ENCODE results near the gene AGMAT. TPM values are rescaled to one million over a fixed set of nuclear protein-coding genes. Genes with fewer than 3 reads are reported as not detected.

The AGMAT gene
- total RNA-seq, 4 donors from 2014 or later: 0.85 to 2.6 (median 2.0) TPM

GRCh38 chr1:15543589-15544568 is 41.0 kb downstream of the AGMAT start:
- H3K36me3 ChIP-seq: peaks cover 4 to 78% of the 10 kb centered on the region in 2 donors
- H3K9me3 ChIP-seq: no peaks in the 10 kb centered on the region
- no peak for ATAC-seq
- no peak for DNase-seq
- intact Hi-C loops (cut with DNase I; ENCODE audit: low total_unique reads): no loop called here
- peaks cover 0 to 6% of the 10 kb centered on the region in 2 donors for H3K4me1 ChIP-seq
- in situ Hi-C loops (cut with MboI; ENCODE audit: low sequenced_read_pairs in 4 of 4): no loop called here
- no peaks in the 10 kb centered on the region for H3K27me3 ChIP-seq
- TF ChIP-seq CTCF (IDR thresholded peaks at IDR 0.05 in 4 of 5, conservative IDR thresholded peaks at IDR 0.05 in 1 of 5) (no peak), POLR2A (IDR thresholded peaks at IDR 0.05) (no peak)
- H3K4me3 ChIP-seq: no peak overlapping the region
- H3K27ac ChIP-seq: no peak overlapping the region

GRCh38 chr1:15543251-15543588 is 41.6 kb downstream of the AGMAT start:
- H3K9me3 ChIP-seq: no peaks in the 10 kb centered on the region
- no peak for TF ChIP-seq POLR2A (IDR thresholded peaks at IDR 0.05)
- no peak for TF ChIP-seq CTCF (IDR thresholded peaks at IDR 0.05 in 4 of 5, conservative IDR thresholded peaks at IDR 0.05 in 1 of 5)
- H3K4me3 ChIP-seq: no peak overlapping the region
- ATAC-seq (no peak), DNase-seq (no peak)
- in situ Hi-C loops (cut with MboI; ENCODE audit: low sequenced_read_pairs in 4 of 4) (no loop called here), intact Hi-C loops (cut with DNase I; ENCODE audit: low total_unique reads) (no loop called here)
- H3K4me1 ChIP-seq: peaks cover 0 to 6% of the 10 kb centered on the region in 2 donors
- H3K36me3 ChIP-seq: peaks cover 4 to 78% of the 10 kb centered on the region in 2 donors
- no peak overlapping the region for H3K27ac ChIP-seq
- no peaks in the 10 kb centered on the region for H3K27me3 ChIP-seq

- Histone ChIP-seq H3K4me1 (peaks cover 0 to 6% of the 10 kb centered on the region in 2 donors), H3K9me3 (no peaks in the 10 kb centered on the region), H3K27me3 (no peaks in the 10 kb centered on the region), H3K36me3 (peaks cover 4 to 78% of the 10 kb centered on the region in 2 donors), H3K4me3 (no peak overlapping the region), H3K27ac (no peak overlapping the region)
- no peak for TF ChIP-seq POLR2A (IDR thresholded peaks at IDR 0.05)
- no peak for TF ChIP-seq CTCF (IDR thresholded peaks at IDR 0.05 in 4 of 5, conservative IDR thresholded peaks at IDR 0.05 in 1 of 5)
- ATAC-seq (no peak), DNase-seq (no peak)
- intact Hi-C loops (cut with DNase I; ENCODE audit: low total_unique reads): no loop called here
- in situ Hi-C loops (cut with MboI; ENCODE audit: low sequenced_read_pairs in 4 of 4): no loop called here
These were observed 42.2 kb downstream of the AGMAT start for GRCh38 chr1:15542388-15543250.

- Histone ChIP-seq H3K9me3 (no peaks in the 10 kb centered on the region), H3K27ac (no peak overlapping the region), H3K4me1 (peaks cover 0 to 6% of the 10 kb centered on the region in 2 donors), H3K4me3 (no peak overlapping the region), H3K36me3 (peaks cover 4 to 80% of the 10 kb centered on the region in 2 donors), H3K27me3 (no peaks in the 10 kb centered on the region)
- intact Hi-C loops (cut with DNase I; ENCODE audit: low total_unique reads) (no loop called here), in situ Hi-C loops (cut with MboI; ENCODE audit: low sequenced_read_pairs in 4 of 4) (no loop called here)
- ATAC-seq: no peak
- no peak for DNase-seq
- no peak for TF ChIP-seq POLR2A (IDR thresholded peaks at IDR 0.05)
- no peak for TF ChIP-seq CTCF (IDR thresholded peaks at IDR 0.05 in 4 of 5, conservative IDR thresholded peaks at IDR 0.05 in 1 of 5)
These were observed 43.5 kb downstream of the AGMAT start for GRCh38 chr1:15541231-15541792.
